ENCODE measurements around the gene NHSL1.

Gene NHSL1

DNA sequence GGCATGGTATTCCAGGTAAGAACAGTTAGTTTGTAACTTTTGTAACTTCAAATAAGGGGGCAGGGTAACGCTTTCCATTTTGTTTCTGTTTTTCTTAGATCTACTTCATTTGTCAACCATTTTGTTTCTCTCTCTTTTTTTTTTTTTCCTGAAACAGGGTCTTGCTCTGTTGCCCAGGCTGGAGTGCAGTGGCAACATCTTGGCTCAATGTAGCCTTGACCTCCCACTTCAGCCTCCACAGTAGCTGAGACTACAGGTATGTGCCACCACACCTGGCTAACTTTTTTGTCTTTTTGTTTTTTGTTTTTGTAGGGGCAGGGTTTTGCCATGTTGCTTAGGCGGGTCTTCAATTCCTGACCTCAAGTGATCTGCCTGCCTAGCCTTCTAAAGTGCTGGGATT, 32.1 kb upstream of the NHSL1 start:
- no peaks in the 10 kb centered on the region for H3K79me2 ChIP-seq (ENCODE audit: control insufficient read depth, low read length)
- H3K4me2 ChIP-seq (ENCODE audit: low read length) = no peak overlapping the region
- H3K4me1 ChIP-seq (ENCODE audit: control insufficient read depth, low read length) = no peaks in the 10 kb centered on the region
- H3K9me2 ChIP-seq (replicated peaks; ENCODE audit: control insufficient read depth, low read length) = no peaks in the 10 kb centered on the region
- H3F3A ChIP-seq (ENCODE audit: control insufficient read depth, insufficient read depth) = no peaks in the 10 kb centered on the region
- no peaks in the 10 kb centered on the region for H3K36me3 ChIP-seq (ENCODE audit: control insufficient read depth, low read length)
- no peak overlapping the region for H3K27ac ChIP-seq (ENCODE audit: low read depth, low read length)
- no peaks in the 10 kb centered on the region for H3K9me3 ChIP-seq (ENCODE audit: control insufficient read depth, insufficient read depth, low read length)
- H3K27me3 ChIP-seq (ENCODE audit: control insufficient read depth, low read length) = 0 out of 2 replicates have a peak, but pooled peaks cover 3% of the 10 kb centered on the region
- TF ChIP-seq EZH2phosphoT487 (IDR thresholded peaks at IDR 0.05; ENCODE audit: borderline replicate concordance, low read length) = no peak
- TF ChIP-seq, protein P1, sequence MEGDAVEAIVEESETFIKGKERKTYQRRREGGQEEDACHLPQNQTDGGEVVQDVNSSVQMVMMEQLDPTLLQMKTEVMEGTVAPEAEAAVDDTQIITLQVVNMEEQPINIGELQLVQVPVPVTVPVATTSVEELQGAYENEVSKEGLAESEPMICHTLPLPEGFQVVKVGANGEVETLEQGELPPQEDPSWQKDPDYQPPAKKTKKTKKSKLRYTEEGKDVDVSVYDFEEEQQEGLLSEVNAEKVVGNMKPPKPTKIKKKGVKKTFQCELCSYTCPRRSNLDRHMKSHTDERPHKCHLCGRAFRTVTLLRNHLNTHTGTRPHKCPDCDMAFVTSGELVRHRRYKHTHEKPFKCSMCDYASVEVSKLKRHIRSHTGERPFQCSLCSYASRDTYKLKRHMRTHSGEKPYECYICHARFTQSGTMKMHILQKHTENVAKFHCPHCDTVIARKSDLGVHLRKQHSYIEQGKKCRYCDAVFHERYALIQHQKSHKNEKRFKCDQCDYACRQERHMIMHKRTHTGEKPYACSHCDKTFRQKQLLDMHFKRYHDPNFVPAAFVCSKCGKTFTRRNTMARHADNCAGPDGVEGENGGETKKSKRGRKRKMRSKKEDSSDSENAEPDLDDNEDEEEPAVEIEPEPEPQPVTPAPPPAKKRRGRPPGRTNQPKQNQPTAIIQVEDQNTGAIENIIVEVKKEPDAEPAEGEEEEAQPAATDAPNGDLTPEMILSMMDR (IDR thresholded peaks at IDR 0.05; ENCODE audit: low read depth, low read length, poor library complexity, severe bottlenecking) = no peak
- no peaks in the 10 kb centered on the region for H4K20me1 ChIP-seq (ENCODE audit: control insufficient read depth, insufficient read depth, low read depth, low read length)
- no peak overlapping the region for H3K4me3 ChIP-seq (ENCODE audit: low read length)

DNA sequence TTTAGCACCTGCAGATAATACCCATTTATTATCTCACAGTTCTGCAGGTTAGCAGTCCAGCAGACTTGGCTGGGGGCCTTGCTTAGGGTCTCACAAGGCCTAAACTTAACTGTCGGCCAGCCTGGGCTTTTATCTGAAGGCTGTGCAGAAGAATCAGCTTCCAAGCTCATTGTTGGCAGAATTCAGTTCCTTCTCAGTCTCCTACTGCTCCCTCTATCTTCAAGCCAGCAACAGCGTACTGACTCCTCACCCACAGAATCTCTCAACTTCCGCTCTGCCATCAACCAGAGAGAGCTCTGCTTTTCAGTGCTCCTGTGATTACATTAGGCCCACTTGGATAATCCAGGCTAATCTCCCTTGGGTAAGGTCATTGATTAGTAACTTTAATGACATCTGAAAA, 30.2 kb upstream of the NHSL1 start:
- no peaks in the 10 kb centered on the region for H3F3A ChIP-seq (ENCODE audit: control insufficient read depth, insufficient read depth)
- no peaks in the 10 kb centered on the region for H3K9me2 ChIP-seq (replicated peaks; ENCODE audit: control insufficient read depth, low read length)
- 0 out of 2 replicates have a peak, but pooled peaks cover 3% of the 10 kb centered on the region for H3K27me3 ChIP-seq (ENCODE audit: control insufficient read depth, low read length)
- H3K4me2 ChIP-seq (ENCODE audit: low read length) = no peak overlapping the region
- H3K4me3 ChIP-seq (ENCODE audit: low read length) = no peak overlapping the region
- H3K9me3 ChIP-seq (ENCODE audit: control insufficient read depth, insufficient read depth, low read length) = no peaks in the 10 kb centered on the region
- no peaks in the 10 kb centered on the region for H4K20me1 ChIP-seq (ENCODE audit: control insufficient read depth, insufficient read depth, low read depth, low read length)
- no peaks in the 10 kb centered on the region for H3K36me3 ChIP-seq (ENCODE audit: control insufficient read depth, low read length)
- no peaks in the 10 kb centered on the region for H3K4me1 ChIP-seq (ENCODE audit: control insufficient read depth, low read length)
- H3K27ac ChIP-seq (ENCODE audit: low read depth, low read length) = no peak overlapping the region
- no peaks in the 10 kb centered on the region for H3K79me2 ChIP-seq (ENCODE audit: control insufficient read depth, low read length)
- TF ChIP-seq, protein P1 (IDR thresholded peaks at IDR 0.05; ENCODE audit: low read depth, low read length, poor library complexity, severe bottlenecking) = no peak
- no peak for TF ChIP-seq EZH2phosphoT487 (IDR thresholded peaks at IDR 0.05; ENCODE audit: borderline replicate concordance, low read length)

DNA sequence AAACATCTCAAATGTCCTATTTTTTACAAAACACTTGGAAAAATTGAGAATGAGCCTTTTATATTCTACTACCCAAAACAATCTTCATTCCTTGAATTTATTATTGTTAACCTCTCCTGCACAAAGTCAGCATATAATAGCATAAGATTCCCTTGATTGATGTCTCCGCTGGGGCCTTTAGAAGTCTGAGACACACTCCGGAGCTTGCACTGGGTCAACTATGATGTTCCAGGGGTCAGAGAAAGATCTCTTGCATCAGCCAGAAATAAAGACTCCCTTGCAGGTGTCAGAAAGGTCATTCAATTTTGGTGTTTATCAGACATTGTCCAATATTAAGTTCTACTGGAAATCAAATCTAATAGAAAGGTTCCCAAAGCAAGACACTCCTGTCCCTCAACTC, 29.7 kb upstream of the NHSL1 start:
- H3F3A ChIP-seq (ENCODE audit: control insufficient read depth, insufficient read depth) = no peaks in the 10 kb centered on the region
- H3K79me2 ChIP-seq (ENCODE audit: control insufficient read depth, low read length) = no peaks in the 10 kb centered on the region
- no peak overlapping the region for H3K4me2 ChIP-seq (ENCODE audit: low read length)
- no peak overlapping the region for H3K4me3 ChIP-seq (ENCODE audit: low read length)
- H3K27ac ChIP-seq (ENCODE audit: low read depth, low read length) = no peak overlapping the region
- 0 out of 2 replicates have a peak, but pooled peaks cover 3% of the 10 kb centered on the region for H3K27me3 ChIP-seq (ENCODE audit: control insufficient read depth, low read length)
- no peak for TF ChIP-seq EZH2phosphoT487 (IDR thresholded peaks at IDR 0.05; ENCODE audit: borderline replicate concordance, low read length)
- TF ChIP-seq, protein P1 (IDR thresholded peaks at IDR 0.05; ENCODE audit: low read depth, low read length, poor library complexity, severe bottlenecking) = no peak
- H3K4me1 ChIP-seq (ENCODE audit: control insufficient read depth, low read length) = no peaks in the 10 kb centered on the region
- H3K36me3 ChIP-seq (ENCODE audit: control insufficient read depth, low read length) = no peaks in the 10 kb centered on the region
- no peaks in the 10 kb centered on the region for H3K9me3 ChIP-seq (ENCODE audit: control insufficient read depth, insufficient read depth, low read length)
- no peaks in the 10 kb centered on the region for H4K20me1 ChIP-seq (ENCODE audit: control insufficient read depth, insufficient read depth, low read depth, low read length)
- H3K9me2 ChIP-seq (replicated peaks; ENCODE audit: control insufficient read depth, low read length) = no peaks in the 10 kb centered on the region
